ENCODE results near the gene KLHDC10. TPM values are rescaled to one million over a fixed set of nuclear protein-coding genes. Genes with fewer than 3 reads are reported as not detected.

KLHDC10 gene
- total and polyA plus RNA-seq, 2 of the 13 experiments (the other 11 are each of a cell fraction or from before 2014, with no cell fraction given): 11.9 to 21.6 TPM

DNA sequence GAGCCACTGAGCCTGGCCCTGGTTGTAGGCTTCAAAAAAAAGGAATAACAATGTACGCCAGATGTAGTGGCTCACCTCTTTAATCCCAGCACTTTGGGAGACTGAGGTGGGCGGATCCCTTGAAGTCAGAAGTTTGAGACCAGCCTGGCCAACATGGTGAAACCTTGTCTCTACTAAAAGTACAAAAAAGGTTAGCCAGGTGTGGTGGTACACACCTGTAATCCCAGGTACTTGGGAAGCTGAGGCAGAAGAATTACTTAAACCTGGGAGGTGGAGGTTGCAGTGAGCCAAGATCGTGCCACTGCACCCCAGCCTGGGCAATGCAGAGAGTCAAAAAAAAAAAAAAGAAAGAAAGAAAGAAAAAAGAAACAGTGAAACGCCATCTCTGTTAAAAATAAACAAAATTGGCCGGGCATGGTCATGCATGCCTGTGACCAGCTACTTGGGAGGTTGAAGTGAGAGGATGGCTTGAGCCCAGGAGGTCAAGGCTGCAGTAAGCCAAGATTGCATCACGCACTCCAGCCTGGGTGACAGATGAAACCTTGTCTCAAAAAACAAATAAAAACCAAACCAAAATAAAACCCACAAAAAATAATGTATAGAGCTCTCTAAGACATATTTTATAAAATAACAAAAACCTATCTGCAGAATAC, 4.7 kb upstream of the KLHDC10 start (continued):
- TF ChIP-seq, protein P1, sequence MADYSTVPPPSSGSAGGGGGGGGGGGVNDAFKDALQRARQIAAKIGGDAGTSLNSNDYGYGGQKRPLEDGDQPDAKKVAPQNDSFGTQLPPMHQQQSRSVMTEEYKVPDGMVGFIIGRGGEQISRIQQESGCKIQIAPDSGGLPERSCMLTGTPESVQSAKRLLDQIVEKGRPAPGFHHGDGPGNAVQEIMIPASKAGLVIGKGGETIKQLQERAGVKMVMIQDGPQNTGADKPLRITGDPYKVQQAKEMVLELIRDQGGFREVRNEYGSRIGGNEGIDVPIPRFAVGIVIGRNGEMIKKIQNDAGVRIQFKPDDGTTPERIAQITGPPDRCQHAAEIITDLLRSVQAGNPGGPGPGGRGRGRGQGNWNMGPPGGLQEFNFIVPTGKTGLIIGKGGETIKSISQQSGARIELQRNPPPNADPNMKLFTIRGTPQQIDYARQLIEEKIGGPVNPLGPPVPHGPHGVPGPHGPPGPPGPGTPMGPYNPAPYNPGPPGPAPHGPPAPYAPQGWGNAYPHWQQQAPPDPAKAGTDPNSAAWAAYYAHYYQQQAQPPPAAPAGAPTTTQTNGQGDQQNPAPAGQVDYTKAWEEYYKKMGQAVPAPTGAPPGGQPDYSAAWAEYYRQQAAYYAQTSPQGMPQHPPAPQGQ (CRISPR knock-in tag; IDR thresholded peaks at IDR 0.05; ENCODE audit: borderline replicate concordance): no peak
- TF ChIP-seq SRSF4 (IDR thresholded peaks at IDR 0.05; ENCODE audit: low read depth, low read length, poor library complexity, severe bottlenecking): no peak

DNA sequence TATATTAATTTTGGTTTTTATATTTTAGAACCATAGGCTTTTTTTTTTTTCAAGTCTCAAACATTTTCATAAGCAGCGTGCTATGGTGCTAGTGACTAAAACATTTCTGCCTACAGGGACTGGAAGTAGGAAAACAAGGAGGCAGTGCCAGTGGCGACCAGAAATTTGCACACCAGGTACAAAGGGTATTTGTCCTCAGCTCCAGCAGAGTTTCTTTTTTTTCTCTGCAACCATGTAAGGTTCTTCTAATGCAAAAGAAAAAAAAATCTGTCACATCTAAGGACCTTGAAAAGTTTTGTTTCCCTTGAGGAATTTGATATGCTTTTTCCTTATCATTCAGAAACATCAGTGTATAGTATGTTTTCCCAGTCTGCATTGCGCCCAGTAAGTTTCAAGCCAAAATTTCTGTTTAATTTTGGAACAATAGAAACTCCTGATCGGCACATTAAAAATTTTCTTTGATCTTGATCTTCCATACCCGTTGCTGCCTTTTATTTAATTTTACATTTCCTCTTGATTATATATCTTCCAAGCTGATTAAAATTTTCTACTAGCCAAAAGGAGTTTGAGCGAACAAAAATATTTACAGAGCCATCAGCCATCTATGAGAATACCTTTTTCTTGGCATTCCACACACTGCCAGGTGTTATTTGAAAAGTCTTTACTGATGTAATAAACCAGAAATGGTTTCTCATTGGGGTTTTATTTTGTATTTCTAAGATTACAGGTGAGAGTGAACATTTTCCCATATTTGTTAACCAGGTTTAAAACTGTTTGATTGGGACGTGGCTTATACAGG, 956 bp upstream of the KLHDC10 start:
- Histone ChIP-seq H3K4me3 (replicated peaks in 1 of 3; ENCODE audit: insufficient read depth in 1 of 3, low read depth in 2 of 3, low read length in 3 of 3) (peak overlapping the region; percentile 75 to 86 (median 84)), H3K4me2 (ENCODE audit: low read depth, low read length) (peak overlapping the region; percentile 78), H3K27me3 (ENCODE audit: control insufficient read depth in 1 of 2, insufficient read depth in 2 of 2, low read length in 2 of 2) (no peaks in the 10 kb centered on the region; a peak in 1 of 5 replicates), H2AFZ (ENCODE audit: low read length) (peak overlapping the region; percentile 87), H3K27ac (ENCODE audit: extremely low read length, insufficient read depth, low read length) (peak overlapping the region; percentile 79), H4K20me1 (ENCODE audit: insufficient read depth, low read length) (no peaks in the 10 kb centered on the region), H3K4me1 (ENCODE audit: insufficient read depth, low read length) (peaks cover 57% of the 10 kb centered on the region), H3K79me2 (ENCODE audit: insufficient read depth, low read length) (peaks cover 32% of the 10 kb centered on the region), H3K36me3 (replicated peaks in 1 of 2; ENCODE audit: control insufficient read depth in 1 of 2, insufficient read depth in 2 of 2, low read length in 2 of 2) (no peaks in the 10 kb centered on the region), H3K9me3 (ENCODE audit: low read length) (no peaks in the 10 kb centered on the region), H3K9ac (ENCODE audit: insufficient read depth, low read depth, low read length) (peak overlapping the region; percentile 77)
- peak; percentile 61 for DNase-seq (ENCODE audit: low spot score)
- ATAC-seq: no peak
- intact Hi-C loops (cut with micrococcal nuclease; ENCODE audit: unreplicated experiment): no loop called here
- ChIA-PET POLR2A (interaction anchor here (0.7 to 4.3 kb wide), 7 partner anchors 9 to 456 kb away, joined by 3 to 28 read pairs (median 4); partner anchors contain the start of genes TMEM209 and ZC3HC1), CTCF (ENCODE audit: low intra/inter-chr PET ratio, low total read pairs) (no interaction called here)
- under 1% methylated on average over 7 of the region's 7 CpGs for WGBS (ENCODE audit: low lambda C conversion rate)
- BruUV-seq (replicated peaks): TSS peak; percentile 76
- FAIRE-seq: no peak
- in situ Hi-C loops (cut with HindIII; ENCODE audit: extremely low pct_ligation_motif_present, low pct_unique_long_range_greater_than_20kb): no loop called here
- TF ChIP-seq TCF7L2 (IDR thresholded peaks at IDR 0.05; ENCODE audit: low read depth, low read length) (no peak), RORA (CRISPR knock-in tag; IDR thresholded peaks at IDR 0.05) (0 out of 2 replicates have a peak, but pooled peaks have one; percentile 73), FOXP1 (IDR thresholded peaks at IDR 0.05) (no peak), FOXP1 (CRISPR knock-in tag; IDR thresholded peaks at IDR 0.05) (peak; percentile 16; the same call in 1 of the 2 replicates), DPF2 (CRISPR knock-in tag; IDR thresholded peaks at IDR 0.05; ENCODE audit: borderline replicate concordance, low read depth) (no peak), CHD4 (IDR thresholded peaks at IDR 0.05; ENCODE audit: borderline replicate concordance, low read length) (peak; percentile 51; the same call in 1 of the 2 replicates)
- TF ChIP-seq, protein P2, sequence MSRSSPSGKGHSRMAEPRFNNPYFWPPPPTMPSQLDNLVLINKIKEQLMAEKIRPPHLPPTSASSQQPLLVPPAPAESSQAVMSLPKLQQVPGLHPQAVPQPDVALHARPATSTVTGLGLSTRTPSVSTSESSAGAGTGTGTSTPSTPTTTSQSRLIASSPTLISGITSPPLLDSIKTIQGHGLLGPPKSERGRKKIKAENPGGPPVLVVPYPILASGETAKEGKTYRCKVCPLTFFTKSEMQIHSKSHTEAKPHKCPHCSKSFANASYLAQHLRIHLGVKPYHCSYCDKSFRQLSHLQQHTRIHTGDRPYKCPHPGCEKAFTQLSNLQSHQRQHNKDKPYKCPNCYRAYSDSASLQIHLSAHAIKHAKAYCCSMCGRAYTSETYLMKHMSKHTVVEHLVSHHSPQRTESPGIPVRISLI (CRISPR knock-in tag; IDR thresholded peaks at IDR 0.05; ENCODE audit: borderline replicate concordance): peak; percentile 63; the same call in 1 of the 2 replicates
- TF ChIP-seq, protein P3, sequence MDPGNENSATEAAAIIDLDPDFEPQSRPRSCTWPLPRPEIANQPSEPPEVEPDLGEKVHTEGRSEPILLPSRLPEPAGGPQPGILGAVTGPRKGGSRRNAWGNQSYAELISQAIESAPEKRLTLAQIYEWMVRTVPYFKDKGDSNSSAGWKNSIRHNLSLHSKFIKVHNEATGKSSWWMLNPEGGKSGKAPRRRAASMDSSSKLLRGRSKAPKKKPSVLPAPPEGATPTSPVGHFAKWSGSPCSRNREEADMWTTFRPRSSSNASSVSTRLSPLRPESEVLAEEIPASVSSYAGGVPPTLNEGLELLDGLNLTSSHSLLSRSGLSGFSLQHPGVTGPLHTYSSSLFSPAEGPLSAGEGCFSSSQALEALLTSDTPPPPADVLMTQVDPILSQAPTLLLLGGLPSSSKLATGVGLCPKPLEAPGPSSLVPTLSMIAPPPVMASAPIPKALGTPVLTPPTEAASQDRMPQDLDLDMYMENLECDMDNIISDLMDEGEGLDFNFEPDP (CRISPR knock-in tag; conservative IDR thresholded peaks at IDR 0.05): no peak
- TF ChIP-seq, protein P4, sequence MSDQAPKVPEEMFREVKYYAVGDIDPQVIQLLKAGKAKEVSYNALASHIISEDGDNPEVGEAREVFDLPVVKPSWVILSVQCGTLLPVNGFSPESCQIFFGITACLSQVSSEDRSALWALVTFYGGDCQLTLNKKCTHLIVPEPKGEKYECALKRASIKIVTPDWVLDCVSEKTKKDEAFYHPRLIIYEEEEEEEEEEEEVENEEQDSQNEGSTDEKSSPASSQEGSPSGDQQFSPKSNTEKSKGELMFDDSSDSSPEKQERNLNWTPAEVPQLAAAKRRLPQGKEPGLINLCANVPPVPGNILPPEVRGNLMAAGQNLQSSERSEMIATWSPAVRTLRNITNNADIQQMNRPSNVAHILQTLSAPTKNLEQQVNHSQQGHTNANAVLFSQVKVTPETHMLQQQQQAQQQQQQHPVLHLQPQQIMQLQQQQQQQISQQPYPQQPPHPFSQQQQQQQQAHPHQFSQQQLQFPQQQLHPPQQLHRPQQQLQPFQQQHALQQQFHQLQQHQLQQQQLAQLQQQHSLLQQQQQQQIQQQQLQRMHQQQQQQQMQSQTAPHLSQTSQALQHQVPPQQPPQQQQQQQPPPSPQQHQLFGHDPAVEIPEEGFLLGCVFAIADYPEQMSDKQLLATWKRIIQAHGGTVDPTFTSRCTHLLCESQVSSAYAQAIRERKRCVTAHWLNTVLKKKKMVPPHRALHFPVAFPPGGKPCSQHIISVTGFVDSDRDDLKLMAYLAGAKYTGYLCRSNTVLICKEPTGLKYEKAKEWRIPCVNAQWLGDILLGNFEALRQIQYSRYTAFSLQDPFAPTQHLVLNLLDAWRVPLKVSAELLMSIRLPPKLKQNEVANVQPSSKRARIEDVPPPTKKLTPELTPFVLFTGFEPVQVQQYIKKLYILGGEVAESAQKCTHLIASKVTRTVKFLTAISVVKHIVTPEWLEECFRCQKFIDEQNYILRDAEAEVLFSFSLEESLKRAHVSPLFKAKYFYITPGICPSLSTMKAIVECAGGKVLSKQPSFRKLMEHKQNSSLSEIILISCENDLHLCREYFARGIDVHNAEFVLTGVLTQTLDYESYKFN (CRISPR knock-in tag; conservative IDR thresholded peaks at IDR 0.05): peak; percentile 54
